Progenitor cell of endocrine pancreas (in vitro differentiated cells): ENCODE results near the gene SUN1. TPM values are rescaled to one million over a fixed set of nuclear protein-coding genes. Genes with fewer than 3 reads are reported as not detected.

Experiments used
- DNase-seq: peaks from one replicate; pipeline ENCODE4 v3.0.0; 2021; ENCODE audit warnings: low spot score; ENCODE audit not compliant: unreplicated experiment
- H3K27ac Mint-ChIP-seq: 2 replicates; pipeline ENCODE4 v1.8.0; 2021; ENCODE audit warnings: mild to moderate bottlenecking, moderate library complexity, mixed read lengths
- H3K27me3 Mint-ChIP-seq: 2 replicates; pipeline ENCODE4 v1.8.0; 2021; ENCODE audit warnings: mixed read lengths
- H3K36me3 Mint-ChIP-seq: 2 replicates; pipeline ENCODE4 v1.8.0; 2022; ENCODE audit warnings: mixed read lengths; ENCODE audit not compliant: insufficient read depth
- H3K4me1 Mint-ChIP-seq: 2 replicates; pipeline ENCODE4 v1.8.0; 2021; ENCODE audit warnings: low read depth, mixed read lengths
- H3K4me3 Mint-ChIP-seq: 2 replicates; pipeline ENCODE4 v1.8.0; 2021; ENCODE audit warnings: low read depth, mild to moderate bottlenecking, moderate library complexity, mixed read lengths
- H3K9me3 Mint-ChIP-seq: 2 replicates; pipeline ENCODE4 v1.8.0; 2021; ENCODE audit warnings: low read depth, mixed read lengths
- total RNA-seq: library from RNA; stranded (reverse); gene quantifications from 2 replicates; pipeline ENCODE4 v1.2.1, GENCODE V29; 2021
- TF ChIP-seq, protein P1 (sequence below): fragments of 200-600 bp; sonication (generic); IDR thresholded peaks from one replicate; pipeline ENCODE4 v1.5.0; 2021; ENCODE audit warnings: antibody characterized with exemption, mild to moderate bottlenecking; ENCODE audit not compliant: unreplicated experiment

Gene SUN1
- total RNA-seq, 1 donor from 2014 or later, result 152 TPM

DNA sequence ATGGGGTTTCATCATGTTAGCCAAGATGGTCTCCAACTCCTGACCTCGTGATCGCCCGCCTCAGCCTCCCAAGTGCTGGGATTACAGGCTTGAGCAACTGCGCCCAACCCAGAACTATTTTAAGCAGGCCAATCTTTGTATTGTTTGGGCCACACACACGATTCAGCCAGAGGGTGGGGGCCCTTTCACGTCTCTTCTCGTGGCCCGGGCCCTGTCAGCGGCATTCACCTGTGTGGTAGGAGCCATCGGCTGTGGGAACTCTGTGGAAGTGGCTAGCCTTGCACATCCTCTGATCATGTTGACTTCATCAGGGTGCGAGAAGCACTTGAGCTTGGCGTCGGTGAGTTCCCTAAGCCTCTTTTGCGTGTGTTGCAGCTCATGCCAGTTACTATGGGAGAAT is 16.9 kb downstream of the SUN1 start:
- H3K36me3 Mint-ChIP-seq, result peaks cover 32% of the 10 kb centered on the region

DNA sequence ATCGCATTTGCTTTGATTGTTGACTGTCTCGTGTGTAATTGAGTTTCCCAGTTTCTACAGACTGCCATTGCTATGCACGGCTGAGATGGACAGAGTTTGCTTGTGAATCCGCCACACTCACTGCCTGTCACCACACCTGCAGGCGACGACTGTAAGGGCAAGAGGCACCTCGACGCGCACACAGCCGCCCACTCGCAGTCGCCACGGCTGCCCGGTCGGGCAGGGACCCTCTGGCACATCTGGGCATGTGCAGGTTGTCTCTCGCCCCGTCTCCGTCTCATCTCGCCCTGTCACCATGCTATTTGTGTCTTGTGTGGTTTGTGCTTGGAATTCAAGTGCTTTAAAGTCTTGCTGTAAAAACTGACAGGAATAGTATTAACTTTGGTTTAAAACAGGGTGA is 17.5 kb downstream of the SUN1 start:
- Mint-ChIP-seq H3K36me3 (peaks cover 34% of the 10 kb centered on the region), H3K9me3 (peaks cover 3% of the 10 kb centered on the region), H3K27ac (no peak overlapping the region), H3K4me1 (no peaks in the 10 kb centered on the region), H3K27me3 (no peaks in the 10 kb centered on the region), H3K4me3 (no peak overlapping the region)
- TF ChIP-seq, protein P1, sequence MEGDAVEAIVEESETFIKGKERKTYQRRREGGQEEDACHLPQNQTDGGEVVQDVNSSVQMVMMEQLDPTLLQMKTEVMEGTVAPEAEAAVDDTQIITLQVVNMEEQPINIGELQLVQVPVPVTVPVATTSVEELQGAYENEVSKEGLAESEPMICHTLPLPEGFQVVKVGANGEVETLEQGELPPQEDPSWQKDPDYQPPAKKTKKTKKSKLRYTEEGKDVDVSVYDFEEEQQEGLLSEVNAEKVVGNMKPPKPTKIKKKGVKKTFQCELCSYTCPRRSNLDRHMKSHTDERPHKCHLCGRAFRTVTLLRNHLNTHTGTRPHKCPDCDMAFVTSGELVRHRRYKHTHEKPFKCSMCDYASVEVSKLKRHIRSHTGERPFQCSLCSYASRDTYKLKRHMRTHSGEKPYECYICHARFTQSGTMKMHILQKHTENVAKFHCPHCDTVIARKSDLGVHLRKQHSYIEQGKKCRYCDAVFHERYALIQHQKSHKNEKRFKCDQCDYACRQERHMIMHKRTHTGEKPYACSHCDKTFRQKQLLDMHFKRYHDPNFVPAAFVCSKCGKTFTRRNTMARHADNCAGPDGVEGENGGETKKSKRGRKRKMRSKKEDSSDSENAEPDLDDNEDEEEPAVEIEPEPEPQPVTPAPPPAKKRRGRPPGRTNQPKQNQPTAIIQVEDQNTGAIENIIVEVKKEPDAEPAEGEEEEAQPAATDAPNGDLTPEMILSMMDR, result no peak
- DNase-seq, result no peak

More for the DNA sequence above, 16.9 kb downstream of the SUN1 start:
- Mint-ChIP-seq H3K27ac (peak overlapping the region; percentile 37), H3K9me3 (peaks cover 3% of the 10 kb centered on the region), H3K27me3 (no peaks in the 10 kb centered on the region), H3K4me3 (no peak overlapping the region), H3K4me1 (no peaks in the 10 kb centered on the region)
- TF ChIP-seq, protein P1, result no peak
- DNase-seq, result no peak

DNA sequence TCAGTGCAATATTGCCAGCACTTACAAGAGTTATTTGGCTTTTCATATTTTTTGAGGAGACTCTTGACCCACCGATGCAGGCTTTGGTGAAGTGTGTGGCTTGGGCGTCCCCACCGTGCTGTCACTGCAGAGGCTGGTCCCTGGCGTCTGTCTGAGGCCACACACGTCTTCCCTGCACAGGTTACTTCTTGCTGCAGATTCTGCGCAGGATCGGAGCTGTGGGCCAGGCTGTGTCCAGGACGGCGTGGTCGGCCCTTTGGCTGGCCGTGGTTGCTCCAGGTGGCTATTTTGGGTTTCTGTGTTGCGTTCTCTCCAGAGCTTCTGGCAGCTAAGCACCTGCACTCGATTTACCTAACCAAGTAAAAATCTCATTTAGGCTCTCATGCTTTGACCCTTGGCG is 18.9 kb downstream of the SUN1 start:
- no peak for DNase-seq
- Mint-ChIP-seq H3K4me3 (no peak overlapping the region), H3K9me3 (peaks cover 3% of the 10 kb centered on the region), H3K4me1 (no peaks in the 10 kb centered on the region), H3K27ac (no peak overlapping the region), H3K36me3 (peaks cover 26% of the 10 kb centered on the region), H3K27me3 (no peaks in the 10 kb centered on the region)
- TF ChIP-seq, protein P1, result no peak

DNA sequence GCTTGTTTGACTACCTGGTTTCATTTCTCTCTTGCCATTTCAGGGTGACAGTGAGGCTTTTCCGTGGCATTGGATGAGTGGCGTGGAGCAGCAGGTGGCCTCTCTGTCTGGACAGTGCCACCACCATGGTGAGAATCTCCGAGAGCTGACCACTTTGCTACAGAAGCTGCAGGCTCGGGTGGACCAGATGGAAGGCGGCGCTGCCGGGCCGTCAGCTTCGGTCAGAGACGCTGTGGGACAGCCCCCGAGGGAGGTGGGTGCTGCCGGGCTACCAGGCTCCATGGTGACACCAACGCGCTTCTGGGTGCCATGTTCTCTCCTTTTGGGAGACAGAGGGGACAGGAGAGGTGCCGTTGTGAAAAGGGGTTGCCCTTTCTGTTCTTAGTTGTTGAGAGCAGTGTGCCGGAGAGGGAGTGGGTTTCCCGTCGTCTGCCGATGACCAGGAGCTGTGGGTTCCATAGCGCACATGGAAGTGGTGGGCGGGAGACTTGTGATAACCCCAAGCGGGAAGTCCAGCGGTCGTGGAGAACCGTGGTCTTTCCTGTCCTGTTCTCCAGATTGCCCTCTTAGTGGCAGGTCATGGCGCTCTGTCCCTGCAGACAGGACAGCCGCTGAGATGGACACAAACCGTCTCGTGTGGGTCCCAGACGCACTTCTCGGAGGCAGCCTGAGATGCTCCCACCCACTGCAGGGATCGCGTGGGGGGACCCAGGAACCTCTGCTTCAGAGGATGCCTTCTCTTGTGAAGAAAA is 21.3 kb downstream of the SUN1 start:
- no peaks in the 10 kb centered on the region for H3K4me1 Mint-ChIP-seq
- peak overlapping the region; percentile 49 for H3K27ac Mint-ChIP-seq
- no peaks in the 10 kb centered on the region for H3K9me3 Mint-ChIP-seq
- TF ChIP-seq, protein P1, result no peak
- peaks cover 25% of the 10 kb centered on the region for H3K36me3 Mint-ChIP-seq
- H3K27me3 Mint-ChIP-seq, result no peaks in the 10 kb centered on the region
- no peak overlapping the region for H3K4me3 Mint-ChIP-seq
- no peak for DNase-seq

DNA sequence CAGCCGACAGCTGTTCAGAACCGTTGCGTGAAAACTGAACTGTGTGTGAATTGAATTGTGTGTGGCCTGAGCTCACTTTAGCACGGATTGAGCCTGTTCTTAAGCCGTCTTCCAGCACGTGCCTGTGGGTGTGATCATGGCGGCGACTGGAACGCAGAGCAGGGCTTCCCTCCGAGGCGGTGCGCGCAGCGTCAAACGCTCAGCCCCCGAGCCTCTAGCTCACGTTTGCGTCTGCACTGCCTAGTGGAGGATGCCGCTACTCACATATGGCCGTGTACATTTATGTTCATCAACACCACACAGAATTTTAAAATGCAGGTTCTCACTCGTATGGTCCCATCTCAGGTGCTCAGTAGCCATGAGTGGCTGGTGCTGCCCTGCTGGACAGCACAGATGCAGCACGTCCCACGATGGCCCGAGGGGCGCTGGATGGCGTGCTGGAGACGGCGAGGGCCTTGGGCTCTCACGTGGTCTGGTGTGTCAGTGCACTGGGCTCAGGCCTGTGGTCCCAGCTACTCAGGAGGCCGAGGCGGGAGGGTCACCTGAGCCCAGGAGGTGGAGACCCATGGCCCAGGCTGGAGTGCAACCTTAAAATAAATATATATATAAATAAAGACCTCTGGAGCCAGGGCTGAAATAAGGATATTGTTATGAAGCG is 22.0 kb downstream of the SUN1 start:
- TF ChIP-seq, protein P1, result no peak
- H3K9me3 Mint-ChIP-seq, result no peaks in the 10 kb centered on the region
- no peak overlapping the region for H3K4me3 Mint-ChIP-seq
- no peak for DNase-seq
- H3K27ac Mint-ChIP-seq, result no peak overlapping the region
- H3K36me3 Mint-ChIP-seq, result peaks cover 24% of the 10 kb centered on the region
- H3K4me1 Mint-ChIP-seq, result no peaks in the 10 kb centered on the region
- H3K27me3 Mint-ChIP-seq, result no peaks in the 10 kb centered on the region
